ENCODE measurements around the gene RUNDC3A.

Gene RUNDC3A

DNA sequence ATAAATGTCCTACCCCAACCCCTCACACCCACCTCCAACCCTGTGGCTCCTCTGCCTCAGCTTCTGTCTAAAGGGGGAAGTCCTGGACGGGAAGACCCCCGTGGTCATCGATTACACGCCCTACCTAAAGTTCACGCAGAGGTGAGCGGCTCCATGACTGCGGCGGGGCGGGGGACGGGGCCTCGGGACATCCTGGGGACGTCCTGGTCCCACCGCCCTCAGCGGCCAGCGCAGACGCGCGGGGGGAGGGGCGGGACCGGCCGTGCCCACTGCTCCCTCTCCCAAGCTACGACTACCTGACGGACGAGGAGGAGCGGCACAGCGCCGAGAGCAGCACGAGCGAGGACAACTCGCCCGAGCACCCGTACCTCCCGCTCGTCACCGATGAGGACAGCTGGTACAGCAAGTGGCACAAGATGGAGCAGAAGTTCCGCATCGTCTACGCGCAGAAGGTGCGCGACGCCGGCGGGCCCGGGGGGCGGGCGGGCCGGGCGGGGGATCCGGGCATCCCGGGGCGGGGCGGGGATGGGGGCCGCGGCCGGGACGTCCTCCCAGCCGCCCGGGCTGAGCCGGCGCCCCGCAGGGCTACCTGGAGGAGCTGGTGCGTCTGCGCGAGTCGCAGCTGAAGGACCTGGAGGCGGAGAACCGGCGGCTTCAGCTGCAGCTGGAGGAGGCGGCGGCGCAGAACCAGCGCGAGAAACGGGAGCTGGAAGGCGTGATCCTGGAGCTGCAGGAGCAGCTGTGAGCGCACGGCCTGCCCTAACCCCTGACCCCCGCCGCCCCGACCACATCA lies 6.7 kb downstream of the RUNDC3A start:
- Histone ChIP-seq H3K4me1 (peaks cover 0 to 13% (median 12%) of the 10 kb centered on the region in 4 donors), H3K27me3 (peaks cover 0 to 77% of the 10 kb centered on the region in 2 donors), H3K9me3 (no peaks in the 10 kb centered on the region), H3K36me3 (peaks cover 2 to 11% (median 11%) of the 10 kb centered on the region in 3 donors), H3K4me3 (peak overlapping the region in 1 of 2 donors; percentile 31), H3K27ac (no peak overlapping the region)
- no peak for DNase-seq
- TF ChIP-seq, protein P1, sequence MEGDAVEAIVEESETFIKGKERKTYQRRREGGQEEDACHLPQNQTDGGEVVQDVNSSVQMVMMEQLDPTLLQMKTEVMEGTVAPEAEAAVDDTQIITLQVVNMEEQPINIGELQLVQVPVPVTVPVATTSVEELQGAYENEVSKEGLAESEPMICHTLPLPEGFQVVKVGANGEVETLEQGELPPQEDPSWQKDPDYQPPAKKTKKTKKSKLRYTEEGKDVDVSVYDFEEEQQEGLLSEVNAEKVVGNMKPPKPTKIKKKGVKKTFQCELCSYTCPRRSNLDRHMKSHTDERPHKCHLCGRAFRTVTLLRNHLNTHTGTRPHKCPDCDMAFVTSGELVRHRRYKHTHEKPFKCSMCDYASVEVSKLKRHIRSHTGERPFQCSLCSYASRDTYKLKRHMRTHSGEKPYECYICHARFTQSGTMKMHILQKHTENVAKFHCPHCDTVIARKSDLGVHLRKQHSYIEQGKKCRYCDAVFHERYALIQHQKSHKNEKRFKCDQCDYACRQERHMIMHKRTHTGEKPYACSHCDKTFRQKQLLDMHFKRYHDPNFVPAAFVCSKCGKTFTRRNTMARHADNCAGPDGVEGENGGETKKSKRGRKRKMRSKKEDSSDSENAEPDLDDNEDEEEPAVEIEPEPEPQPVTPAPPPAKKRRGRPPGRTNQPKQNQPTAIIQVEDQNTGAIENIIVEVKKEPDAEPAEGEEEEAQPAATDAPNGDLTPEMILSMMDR (IDR thresholded peaks at IDR 0.05) = no peak
- intact Hi-C loops (cut with DNase I; ENCODE audit: low total_unique reads) = no loop called here

GRCh38 chr17:44315760-44316731 lies 7.6 kb downstream of the RUNDC3A start:
- H3K4me1 ChIP-seq = peaks cover 0 to 13% (median 12%) of the 10 kb centered on the region in 4 donors
- H3K4me3 ChIP-seq = no peak overlapping the region
- H3K27me3 ChIP-seq = peaks cover 0 to 73% of the 10 kb centered on the region in 2 donors
- H3K36me3 ChIP-seq = peaks cover 11 to 21% (median 21%) of the 10 kb centered on the region in 3 donors
- no peak overlapping the region for H3K27ac ChIP-seq
- no peaks in the 10 kb centered on the region for H3K9me3 ChIP-seq
- TF ChIP-seq, protein P1 (IDR thresholded peaks at IDR 0.05) = no peak
- no peak for DNase-seq
- intact Hi-C loops (cut with DNase I; ENCODE audit: low total_unique reads) = no loop called here

DNA sequence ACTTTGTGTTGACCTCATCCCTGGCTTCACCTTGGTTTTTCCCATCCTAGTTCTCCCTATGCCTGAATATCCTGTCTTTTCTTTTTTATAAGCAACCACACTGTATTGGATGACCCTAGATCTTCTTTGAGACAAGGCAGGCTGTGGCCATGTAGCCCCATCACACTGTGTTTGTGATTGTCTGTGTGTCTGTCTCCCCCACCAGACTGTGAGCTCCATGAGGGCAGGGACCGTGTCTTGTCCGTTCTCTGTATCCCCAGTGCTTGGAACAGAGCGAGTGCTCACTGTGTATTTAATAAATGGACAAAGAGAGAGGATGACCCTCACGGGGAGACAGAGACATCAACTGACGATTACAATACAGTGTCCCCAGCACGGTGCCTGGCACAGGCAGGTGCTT lies 9.1 kb downstream of the RUNDC3A start:
- Histone ChIP-seq H3K27ac (no peak overlapping the region), H3K4me1 (peaks cover 0 to 14% (median 12%) of the 10 kb centered on the region in 4 donors), H3K27me3 (peaks cover 0 to 59% of the 10 kb centered on the region in 2 donors), H3K36me3 (peaks cover 25 to 36% (median 36%) of the 10 kb centered on the region in 3 donors), H3K9me3 (no peaks in the 10 kb centered on the region), H3K4me3 (no peak overlapping the region)
- intact Hi-C loops (cut with DNase I; ENCODE audit: low total_unique reads) = no loop called here
- no peak for DNase-seq
- TF ChIP-seq, protein P1 (IDR thresholded peaks at IDR 0.05) = no peak

DNA sequence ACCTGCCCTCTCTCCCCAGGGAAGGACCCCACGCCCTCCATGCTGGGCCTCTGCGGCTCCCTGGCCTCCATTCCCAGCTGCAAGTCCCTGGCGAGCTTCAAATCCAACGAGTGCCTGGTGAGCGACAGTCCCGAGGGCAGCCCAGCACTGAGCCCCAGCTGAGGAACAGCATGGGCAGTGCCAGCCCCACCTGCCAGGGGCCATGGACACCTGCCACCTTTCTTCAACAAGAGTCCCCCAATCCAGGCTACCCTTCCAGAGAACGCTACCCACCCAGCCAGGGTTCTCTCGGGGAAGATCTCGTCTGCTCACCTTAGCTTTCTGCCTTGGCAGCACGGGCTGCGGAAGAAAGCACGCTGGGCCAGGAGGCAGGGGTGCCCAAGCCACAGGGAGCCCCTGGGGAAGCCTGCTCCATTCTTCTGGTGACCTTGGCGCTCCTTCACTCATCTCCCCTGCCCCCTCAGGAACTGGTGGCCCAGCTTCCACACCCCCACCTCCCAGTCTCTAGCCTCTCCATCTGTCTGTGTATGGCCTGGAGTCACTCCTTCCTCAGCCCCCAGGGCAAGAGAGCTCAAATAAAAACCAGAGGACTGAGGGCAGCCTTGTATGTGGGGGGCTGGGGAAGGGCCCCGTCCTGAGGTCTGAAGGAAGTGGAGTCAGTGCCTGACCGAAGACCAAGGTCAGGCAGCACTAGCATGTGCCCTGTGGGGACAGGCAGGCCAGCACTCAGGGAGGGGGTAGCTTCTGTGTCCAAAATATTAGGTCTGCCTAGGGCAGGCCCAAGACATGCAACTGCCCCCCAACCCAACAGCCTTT lies 9.9 kb downstream of the RUNDC3A start:
- Histone ChIP-seq H3K4me1 (peaks cover 0 to 21% (median 19%) of the 10 kb centered on the region in 4 donors), H3K27ac (no peak overlapping the region), H3K36me3 (peaks cover 25 to 38% (median 36%) of the 10 kb centered on the region in 3 donors), H3K27me3 (peaks cover 0 to 52% of the 10 kb centered on the region in 2 donors), H3K4me3 (no peak overlapping the region), H3K9me3 (no peaks in the 10 kb centered on the region)
- TF ChIP-seq, protein P1 (IDR thresholded peaks at IDR 0.05) = no peak
- no peak for DNase-seq
- intact Hi-C loops (cut with DNase I; ENCODE audit: low total_unique reads) = no loop called here

- Histone ChIP-seq H3K27me3 (peaks cover 0 to 34% of the 10 kb centered on the region in 2 donors), H3K27ac (no peak overlapping the region), H3K36me3 (peaks cover 25 to 38% (median 36%) of the 10 kb centered on the region in 3 donors), H3K4me3 (no peak overlapping the region), H3K9me3 (no peaks in the 10 kb centered on the region), H3K4me1 (peaks cover 0 to 24% (median 22%) of the 10 kb centered on the region in 4 donors)
- TF ChIP-seq, protein P1 (IDR thresholded peaks at IDR 0.05) = no peak
- no peak for DNase-seq
- intact Hi-C loops (cut with DNase I; ENCODE audit: low total_unique reads) = no loop called here
These were observed 11.7 kb downstream of the RUNDC3A start for GRCh38 chr17:44320066-44320465.

Data from tibial artery (tissue), 4 donors.